ENCODE measurements around the gene ACY1.

The ACY1 gene

DNA sequence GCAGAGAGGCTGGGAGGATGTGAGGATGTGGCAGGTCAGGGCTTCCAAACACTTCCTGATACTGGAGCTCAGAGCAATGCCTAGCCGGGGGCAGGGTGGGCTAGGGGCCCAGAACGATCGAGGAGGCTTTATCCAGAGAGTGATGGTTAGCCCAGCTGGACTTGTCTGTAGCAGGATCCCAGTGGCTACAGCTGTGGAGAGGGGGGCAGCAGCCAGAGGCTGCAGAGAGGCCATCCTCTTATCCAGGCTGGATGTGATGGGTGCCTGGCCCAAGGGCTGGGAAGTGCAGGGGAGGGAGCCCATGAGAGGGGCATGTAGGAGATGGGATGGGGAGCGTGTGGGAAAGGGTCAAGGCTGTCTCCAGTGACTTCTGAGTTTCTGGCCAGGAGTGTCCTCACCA, 36.5 kb upstream of the ACY1 start:
- no peak for DNase-seq

DNA sequence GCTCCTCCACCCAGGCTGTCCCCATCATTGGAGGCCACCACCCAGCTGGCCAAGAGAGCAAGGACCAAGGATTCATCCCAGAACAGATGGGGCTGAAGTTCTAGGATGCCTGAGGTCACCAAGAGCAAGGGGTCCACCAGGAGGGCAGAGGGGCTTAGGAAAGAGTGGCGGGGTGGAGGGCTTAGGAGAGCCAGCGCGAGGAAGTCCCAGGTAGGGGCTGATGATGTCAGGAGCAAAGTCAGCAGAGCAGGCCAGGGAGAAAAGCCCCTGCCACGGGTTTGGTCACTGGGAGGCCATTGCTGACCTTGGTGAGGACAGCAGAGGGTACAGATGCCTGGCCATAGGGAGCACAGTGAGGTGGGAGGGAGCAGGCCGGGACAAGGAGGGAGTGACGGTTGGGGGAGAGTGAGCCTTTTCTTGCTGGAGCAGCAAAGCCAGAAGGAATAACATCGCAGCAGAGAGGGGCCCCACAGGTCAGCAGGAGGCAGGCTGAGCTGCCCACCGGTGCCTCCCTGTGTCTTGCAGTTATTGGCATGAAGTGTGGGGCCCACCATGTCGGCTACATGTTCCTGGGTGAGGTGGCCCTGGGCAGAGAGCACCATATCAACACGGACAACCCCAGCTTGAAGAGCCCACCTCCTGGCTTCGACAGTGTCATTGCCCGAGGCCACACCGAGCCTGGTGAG, 36.0 kb upstream of the ACY1 start:
- DNase-seq = no peak

DNA sequence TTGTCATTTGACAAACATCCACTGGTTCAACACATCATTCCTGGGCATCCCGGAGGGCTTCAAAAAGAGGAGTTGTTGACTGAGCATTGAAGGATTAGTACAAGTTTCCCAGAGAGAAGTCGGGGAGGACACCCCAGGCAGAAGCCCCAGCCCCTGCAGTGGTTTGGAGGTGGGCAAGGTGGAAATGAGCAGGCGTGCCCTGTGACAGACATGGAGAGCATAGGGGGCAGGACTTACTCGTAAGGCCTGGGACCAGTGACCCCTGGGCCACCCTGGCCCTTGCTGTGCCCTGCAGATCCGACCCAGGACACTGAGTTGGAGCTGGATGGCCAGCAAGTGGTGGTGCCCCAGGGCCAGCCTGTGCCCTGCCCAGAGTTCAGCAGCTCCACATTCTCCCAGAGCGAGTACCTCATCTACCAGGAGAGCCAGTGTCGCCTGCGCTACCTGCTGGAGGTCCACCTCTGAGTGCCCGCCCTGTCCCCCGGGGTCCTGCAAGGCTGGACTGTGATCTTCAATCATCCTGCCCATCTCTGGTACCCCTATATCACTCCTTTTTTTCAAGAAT, 35.2 kb upstream of the ACY1 start:
- DNase-seq = no peak

DNA sequence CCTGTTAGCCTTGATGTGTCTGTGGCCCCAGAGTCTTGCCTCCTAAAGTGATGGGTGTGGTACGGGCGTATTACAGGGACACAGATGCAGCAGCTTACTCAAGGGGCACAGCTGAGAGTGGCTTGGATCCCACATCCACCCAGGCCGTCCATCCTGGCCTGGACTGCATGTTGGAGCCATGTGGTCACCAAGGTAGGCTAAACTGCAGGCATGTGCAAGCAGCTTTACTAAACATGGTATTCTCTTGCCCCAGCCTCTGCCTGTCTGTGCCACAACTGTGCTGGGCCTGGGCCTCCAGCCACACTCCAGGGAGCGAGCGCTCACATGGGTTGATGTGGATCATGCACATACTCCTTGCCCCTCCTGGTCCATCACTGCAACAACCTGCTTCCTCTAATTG, 34.2 kb upstream of the ACY1 start:
- no peak for DNase-seq

DNA sequence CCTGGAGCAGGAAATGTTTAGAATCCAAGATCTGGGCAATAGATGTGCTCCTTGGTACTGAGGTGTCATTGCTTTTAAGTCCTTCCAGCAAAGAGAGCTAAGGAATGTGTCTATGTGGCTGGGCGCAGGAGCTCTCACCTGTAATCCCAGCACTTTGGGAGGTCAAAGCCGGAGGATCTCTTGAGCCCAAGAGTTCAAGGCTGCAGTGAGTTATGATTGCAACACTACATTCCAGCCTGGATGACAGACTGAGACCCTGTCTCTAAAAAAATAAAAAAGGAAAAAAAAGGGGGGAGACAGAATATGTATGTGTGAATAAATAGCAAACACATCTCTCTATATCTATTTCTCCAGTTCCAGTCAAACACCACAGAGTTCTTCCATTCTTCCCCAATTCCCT, 32.4 kb upstream of the ACY1 start:
- no peak for DNase-seq

DNA sequence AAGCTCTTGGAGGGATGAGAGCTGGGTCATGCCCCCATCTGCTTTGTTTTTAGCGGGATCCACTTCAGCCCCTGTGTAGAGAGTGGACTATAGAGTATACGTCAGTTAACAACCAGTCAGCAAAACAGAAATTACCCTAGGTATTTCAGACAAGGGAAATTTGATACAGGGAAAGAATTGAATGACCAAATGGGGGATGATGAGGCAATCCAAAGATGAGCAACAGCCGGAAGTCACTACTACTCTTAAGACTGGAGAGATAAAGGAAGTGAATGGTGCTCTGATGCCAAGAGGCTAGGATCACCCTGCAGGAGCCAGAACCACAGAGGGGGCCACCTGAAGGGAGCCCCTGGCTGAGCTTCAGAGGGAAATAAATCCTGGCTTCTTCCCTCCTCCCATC, 29.9 kb upstream of the ACY1 start:
- DNase-seq = no peak

DNA sequence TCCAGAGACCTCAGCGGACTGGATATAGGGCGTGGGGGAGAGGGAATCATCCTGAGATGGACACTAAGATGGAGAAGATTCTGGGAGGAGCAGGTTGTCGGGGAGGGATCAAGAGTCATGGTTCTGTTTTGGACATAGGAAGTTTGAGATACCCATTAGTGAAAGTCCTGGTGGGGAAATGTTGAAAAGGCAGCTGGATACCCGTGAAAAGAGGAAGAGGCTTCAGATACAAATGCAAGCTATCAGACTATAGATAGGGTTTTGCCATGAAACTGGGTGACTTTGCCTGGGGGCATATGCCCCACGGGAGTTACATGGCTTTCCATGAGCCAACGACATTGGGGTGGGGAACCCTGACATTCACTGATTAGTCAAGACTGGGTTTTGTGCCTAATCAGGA, 29.2 kb upstream of the ACY1 start:
- no peak for DNase-seq

DNA sequence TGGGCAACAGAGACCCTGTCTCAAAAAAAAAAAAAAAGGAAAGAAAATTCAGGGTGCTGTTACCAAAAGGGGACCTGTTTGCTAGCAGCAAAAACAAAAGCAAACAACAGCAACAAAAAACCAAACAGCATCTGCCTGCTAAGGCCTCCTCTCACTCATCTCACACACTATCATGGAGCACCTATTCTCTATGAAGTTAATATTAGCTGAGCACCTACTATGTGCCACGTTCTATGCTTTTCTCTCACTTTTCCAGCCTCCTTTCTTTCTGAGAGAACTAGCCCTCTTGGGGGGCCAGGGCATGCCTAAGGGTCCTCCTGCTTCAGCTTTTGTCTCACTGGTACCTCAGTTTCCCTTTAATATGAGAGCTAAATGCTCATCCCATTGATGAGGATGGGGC, 28.6 kb upstream of the ACY1 start:
- DNase-seq = no peak

DNA sequence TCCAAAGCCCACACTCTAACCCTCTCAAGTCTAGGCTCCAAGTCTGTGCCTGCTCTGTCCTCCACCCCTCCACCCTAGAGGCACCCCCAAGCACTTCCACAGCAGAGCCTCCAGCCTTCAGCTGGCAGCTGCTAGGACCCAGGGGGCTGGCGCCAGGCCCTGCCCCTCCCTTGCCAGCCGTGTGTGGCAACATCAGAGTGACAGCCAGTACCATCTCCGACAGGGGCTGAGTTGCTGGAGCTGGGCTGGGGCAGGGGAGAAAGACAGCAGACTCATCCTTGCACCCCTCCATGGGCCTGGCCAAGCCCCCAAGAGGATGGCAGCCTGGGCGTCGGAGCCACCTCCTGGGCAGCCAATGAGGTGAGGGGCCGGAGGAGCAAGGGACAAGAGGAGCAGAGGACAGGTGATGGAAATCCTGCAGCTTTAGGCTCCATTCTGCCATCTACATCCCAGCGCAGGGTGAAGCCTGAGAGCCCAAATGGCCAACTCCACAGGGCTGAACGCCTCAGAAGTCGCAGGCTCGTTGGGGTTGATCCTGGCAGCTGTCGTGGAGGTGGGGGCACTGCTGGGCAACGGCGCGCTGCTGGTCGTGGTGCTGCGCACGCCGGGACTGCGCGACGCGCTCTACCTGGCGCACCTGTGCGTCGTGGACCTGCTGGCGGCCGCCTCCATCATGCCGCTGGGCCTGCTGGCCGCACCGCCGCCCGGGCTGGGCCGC, 28.0 kb upstream of the ACY1 start, which contains the start of gene GPR62:
GPR62 (plus strand) TSS at position 207 of the 718 bp plus-strand sequence; CDS start at position 479, 272 bp downstream.
- DNase-seq = no peak

DNA sequence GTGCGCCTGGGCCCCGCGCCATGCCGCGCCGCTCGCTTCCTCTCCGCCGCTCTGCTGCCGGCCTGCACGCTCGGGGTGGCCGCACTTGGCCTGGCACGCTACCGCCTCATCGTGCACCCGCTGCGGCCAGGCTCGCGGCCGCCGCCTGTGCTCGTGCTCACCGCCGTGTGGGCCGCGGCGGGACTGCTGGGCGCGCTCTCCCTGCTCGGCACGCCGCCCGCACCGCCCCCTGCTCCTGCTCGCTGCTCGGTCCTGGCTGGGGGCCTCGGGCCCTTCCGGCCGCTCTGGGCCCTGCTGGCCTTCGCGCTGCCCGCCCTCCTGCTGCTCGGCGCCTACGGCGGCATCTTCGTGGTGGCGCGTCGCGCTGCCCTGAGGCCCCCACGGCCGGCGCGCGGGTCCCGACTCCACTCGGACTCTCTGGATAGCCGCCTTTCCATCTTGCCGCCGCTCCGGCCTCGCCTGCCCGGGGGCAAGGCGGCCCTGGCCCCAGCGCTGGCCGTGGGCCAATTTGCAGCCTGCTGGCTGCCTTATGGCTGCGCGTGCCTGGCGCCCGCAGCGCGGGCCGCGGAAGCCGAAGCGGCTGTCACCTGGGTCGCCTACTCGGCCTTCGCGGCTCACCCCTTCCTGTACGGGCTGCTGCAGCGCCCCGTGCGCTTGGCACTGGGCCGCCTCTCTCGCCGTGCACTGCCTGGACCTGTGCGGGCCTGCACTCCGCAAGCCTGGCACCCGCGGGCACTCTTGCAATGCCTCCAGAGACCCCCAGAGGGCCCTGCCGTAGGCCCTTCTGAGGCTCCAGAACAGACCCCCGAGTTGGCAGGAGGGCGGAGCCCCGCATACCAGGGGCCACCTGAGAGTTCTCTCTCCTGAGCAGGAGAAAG, 27.2 kb upstream of the ACY1 start:
- DNase-seq = no peak

DNA sequence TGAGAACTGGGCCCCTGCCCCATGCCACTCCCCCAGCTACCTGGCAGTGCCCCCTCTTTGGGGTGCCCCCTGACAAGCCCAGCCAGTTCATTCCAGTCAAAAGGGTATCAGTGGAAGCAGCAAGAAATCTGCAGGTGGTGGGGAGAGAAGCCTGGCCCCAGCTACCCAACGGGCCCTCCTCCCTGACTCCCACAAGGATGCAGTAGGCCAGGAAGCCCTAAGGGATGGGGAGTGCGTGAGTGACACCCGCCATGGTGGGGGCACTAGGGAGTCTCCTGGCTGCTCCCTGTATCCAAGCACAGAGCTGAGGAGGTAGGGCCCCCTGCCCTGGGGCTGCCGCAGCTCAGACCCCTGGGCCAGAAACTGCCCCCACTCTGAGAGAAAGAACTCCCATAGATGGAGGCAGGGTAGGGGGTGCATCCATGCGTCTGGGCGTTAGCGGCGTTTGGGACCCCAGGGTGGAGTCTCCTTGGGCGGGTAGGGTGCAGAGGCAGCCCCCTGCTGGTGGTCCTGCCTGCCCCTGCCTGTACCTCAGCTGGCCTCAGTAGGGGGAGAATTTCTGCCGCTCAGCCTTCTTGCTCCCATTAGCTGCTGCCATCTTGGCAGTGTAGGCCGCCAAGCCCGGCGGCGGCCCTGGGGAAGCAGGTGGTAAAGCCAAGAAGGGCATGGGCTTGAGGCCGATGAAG, 25.7 kb upstream of the ACY1 start:
- DNase-seq = no peak

DNA sequence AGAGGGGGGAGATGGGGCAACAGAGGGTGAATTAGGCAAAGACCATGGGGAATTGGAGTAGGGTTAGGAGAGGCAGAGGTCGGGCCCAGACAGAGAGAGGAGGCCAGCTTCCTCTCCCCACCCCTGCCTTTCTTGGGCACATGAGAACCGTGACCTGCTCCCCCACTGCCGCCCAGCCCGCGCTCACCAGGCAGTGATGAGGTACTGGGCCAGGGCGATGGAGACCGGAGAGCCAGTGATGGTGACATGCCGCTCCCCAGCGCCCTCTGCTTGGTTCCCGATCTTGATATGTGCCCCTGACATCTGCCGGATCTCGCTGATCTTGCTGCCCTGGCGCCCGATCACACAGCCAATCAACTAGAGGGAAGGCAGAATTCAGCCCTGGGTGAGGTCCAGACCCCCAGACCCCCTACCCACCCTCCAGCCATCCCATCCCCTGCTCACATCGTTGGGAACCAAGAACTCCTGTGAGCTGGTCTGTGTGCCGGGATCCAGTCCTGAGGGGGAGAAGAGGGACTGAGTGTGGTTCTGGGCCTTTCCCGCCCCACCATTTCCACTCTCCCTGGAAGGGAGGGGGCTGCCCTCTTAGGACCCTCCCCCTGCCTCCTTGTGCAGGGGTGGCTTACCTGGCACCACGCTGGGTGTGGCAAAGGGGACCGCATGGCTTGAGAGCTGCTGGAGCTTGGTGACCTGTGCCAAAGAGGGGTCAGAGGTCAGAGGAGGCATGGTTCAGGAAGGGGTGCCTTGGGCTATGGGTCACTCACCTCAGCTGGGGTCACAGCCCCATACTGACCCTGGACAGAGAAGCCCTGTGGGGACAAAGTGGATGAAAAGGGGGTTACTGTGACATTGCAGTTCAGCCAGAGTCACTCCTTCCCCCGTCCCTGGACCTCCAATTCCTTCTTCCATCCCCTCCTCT, 24.5 kb upstream of the ACY1 start:
- no peak for DNase-seq

DNA sequence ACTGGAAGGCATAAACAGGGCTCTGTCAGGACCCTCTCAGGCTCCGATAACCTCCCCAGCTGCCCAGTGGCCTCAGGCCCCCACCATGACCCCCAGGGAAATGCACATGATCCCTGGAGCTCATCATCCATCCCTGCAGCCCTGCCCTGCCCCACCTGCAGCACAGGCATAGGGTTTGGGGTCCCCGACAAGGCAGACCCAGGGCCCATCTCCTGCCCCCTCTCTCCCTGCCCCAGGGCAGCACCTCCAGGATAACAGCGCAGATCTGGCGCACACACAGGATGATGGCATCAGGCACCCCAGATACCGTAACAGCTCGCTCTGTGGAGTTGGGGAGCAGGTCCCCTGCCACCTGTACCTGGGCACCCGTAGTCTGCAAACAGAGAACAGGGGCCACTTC, 23.7 kb upstream of the ACY1 start:
- DNase-seq = no peak

DNA sequence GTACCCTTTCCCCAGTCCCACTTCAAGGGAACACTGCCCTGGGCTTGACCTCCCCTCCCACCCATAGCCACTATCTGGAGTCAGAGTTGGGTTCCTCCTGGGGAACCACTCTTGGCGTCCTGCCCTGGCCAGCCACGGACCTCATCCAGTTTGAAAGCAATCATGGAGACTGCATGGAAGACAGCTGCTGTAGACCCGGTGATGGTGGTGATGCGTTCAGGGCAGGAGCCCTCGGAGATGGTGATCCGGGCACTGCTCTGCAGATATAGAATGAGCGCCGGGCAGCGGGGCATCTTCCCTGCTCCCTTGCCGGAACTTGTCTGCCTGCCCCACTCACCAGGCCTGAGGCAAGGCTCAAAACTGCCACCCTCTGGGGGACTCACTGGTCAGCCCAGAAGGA, 22.9 kb upstream of the ACY1 start:
- no peak for DNase-seq

DNA sequence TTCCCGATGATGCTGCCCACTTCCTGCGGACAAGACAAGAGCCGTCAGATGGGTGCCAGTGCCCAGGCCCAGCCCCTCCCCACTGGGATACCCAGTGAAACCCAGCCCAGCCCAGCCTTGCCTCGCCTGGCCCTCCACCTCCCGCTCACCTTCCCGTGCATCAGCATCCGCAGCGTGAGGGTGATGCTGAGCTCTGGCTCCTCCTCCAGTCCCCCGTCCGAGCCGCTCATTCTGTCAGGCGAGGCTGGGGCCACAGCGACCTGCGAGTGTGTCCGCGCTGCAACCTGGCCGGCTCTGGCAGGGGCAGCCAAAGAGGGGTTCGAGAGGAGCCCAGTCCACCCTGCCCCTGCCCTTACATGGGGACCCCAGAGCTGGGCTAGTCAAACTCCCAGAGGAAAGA, 22.3 kb upstream of the ACY1 start:
- DNase-seq = no peak

DNA sequence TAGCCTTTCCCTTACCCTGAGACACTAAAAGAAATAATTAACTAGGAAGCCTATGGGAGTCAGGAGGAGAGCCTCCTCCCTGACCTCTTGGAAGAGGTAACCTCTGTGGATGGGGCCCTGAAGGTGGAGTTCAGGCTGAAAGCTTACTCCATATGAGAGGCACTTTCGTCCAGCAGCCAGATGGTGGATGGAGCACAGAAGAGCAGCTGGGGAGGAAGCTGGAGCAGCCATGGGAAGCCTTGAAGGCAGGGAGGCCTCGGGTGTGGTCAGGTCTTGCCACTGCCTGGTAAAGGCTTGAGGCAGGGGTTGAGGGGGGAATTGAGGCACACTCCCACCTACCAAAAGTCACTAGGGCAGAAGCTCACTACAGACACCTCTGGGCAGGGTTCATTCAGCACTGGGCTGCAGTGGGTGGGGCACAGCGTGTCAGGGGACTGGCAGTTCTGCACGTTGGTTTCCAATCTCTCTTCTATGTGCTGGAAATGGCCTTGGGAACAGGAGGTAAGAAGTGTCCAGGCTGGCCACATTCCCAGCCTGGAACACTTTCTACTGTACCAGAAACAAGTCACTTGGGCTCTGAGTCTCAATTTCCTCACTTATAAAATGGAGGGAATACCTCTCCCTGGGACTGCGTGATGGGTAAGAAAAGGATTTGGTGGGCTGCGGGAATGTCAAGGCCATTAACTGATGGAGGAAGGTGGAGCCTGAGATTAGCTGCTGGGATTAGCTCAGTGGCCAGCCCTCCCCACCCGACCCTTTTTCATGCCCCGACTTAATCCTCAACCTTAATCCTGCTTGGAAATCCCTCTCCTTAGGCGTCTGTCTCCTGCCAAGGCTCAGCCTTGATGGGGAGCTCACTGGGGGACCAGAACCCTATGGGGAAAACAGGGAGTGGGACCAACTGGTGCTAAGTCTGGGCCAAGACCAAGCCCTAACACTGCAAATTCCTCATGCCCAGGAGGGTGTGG, 21.4 kb upstream of the ACY1 start:
- DNase-seq = no peak

DNA sequence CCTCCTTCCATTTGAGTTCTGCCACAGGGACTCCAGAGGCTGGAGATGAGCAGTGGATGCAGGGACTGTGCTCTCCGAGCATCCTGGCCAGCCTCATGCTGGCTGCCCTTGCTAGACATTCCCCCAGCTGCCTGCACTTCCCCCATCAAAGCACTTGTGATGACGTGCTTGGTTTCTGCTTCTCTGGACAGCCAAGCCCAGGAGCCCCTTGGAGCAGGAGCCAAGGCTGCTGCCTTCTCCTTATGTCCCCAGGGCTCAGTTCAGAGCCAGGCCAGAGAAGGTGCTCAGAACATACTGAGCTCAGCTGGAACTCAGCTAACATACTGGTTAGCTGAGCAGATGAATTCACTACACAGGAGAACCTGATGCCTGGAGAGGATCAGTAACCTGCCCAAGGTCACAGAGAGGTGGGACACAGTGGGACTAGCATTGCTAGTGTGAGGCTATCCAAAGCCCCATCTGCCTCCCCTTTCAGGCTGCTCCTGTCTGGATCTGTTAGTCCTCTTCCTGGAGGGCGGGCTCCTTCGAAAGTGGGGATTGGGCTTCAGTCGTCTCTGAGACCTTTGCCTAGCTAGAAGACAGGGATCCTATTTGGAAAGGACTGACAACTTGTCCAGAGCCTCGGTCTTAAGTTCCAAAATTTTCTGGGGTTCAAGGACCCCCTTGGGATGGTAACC, 20.3 kb upstream of the ACY1 start:
- no peak for DNase-seq

DNA sequence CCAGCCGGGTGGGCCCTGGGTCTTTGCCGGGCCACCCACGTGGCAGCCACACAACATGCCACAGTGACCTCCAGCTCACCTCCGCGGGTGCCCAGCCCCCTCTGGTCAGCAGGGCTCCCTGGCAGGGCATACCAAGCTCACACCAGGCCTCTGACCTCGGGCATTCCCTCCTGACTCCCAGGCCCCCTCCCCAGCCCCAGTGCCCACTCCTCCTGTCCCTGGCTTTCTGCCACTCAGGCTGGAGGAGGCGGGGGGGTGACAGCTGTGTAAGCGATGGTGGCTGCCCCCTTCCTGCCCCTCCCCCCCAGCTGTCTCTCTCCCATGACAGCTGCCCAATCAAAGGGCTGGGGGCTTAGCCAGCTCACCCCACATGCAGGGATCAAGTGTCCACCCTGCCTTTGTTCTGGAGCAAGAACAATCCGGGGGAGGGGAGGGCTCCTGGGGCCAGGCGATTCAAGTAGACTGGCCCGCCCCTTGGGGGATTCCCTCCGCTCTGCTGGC, 19.3 kb upstream of the ACY1 start:
- no peak for DNase-seq

DNA sequence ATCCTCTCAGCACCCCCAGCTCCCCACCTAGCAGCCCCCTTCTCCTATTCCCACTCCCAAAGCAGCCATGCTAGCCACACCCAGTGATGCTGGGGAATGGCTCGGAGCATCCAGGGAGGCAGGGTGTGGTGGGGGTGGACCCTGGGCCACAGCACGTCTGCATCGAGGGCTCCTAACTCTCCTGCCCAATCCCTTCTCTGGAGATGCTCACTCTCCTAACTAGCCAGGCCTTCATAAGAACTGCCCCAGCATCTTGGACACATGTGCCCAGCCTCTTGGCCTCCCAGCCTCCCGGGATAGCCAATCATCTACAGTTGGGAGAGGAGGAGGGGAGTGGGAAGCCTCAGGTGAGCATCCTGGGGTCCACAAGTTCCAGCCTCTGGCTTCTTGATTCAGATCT, 18.8 kb upstream of the ACY1 start:
- DNase-seq = no peak

DNA sequence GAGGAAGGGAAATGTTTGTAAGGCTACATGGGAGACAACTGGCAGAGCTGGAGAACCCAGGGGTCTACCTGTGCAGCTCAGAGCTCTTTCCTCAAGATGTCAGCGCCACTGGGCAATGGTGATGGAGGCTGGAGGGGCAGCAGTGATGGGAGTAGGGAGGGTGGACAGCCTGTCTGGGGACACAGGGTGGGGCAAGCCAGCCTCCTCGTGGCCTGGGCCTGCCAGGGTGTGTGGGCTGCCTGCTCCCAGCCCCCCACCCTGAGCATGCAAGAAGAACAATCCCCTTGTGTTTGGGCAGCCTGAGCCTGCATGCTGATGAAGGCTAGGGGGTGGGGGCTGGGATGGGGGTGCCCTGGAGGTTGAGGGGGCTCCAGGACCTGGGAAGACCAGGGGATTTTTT, 17.3 kb upstream of the ACY1 start:
- no peak for DNase-seq

Data from DMS153 (cell line).